Measurements from ENCODE around the gene AGAP3. TPM values are rescaled to one million over a fixed set of nuclear protein-coding genes. Genes with fewer than 3 reads are reported as not detected.

The AGAP3 gene
- polyA plus RNA-seq, 1 experiment = 52.1 TPM

- TF ChIP-seq, protein P1, sequence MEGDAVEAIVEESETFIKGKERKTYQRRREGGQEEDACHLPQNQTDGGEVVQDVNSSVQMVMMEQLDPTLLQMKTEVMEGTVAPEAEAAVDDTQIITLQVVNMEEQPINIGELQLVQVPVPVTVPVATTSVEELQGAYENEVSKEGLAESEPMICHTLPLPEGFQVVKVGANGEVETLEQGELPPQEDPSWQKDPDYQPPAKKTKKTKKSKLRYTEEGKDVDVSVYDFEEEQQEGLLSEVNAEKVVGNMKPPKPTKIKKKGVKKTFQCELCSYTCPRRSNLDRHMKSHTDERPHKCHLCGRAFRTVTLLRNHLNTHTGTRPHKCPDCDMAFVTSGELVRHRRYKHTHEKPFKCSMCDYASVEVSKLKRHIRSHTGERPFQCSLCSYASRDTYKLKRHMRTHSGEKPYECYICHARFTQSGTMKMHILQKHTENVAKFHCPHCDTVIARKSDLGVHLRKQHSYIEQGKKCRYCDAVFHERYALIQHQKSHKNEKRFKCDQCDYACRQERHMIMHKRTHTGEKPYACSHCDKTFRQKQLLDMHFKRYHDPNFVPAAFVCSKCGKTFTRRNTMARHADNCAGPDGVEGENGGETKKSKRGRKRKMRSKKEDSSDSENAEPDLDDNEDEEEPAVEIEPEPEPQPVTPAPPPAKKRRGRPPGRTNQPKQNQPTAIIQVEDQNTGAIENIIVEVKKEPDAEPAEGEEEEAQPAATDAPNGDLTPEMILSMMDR (IDR thresholded peaks at IDR 0.05; ENCODE audit: insufficient read depth, low read depth, low read length) = no peak
- peaks cover 41% of the 10 kb centered on the region for H3K36me3 ChIP-seq (ENCODE audit: control insufficient read depth, insufficient read depth, low read length)
- H3K4me3 ChIP-seq (ENCODE audit: low read depth, low read length) = no peak overlapping the region
- POLR2A ChIA-PET = no interaction called here
- H3K27me3 ChIP-seq (ENCODE audit: control insufficient read depth, insufficient read depth, low read length) = no peaks in the 10 kb centered on the region
- DNase-seq (ENCODE audit: low read depth) = no peak
- CTCF ChIA-PET = interaction anchor here (1.5 to 2.2 kb wide), 2 partner anchors 10 to 17 kb away, joined by 4 to 7 read pairs; no protein-coding TSS in a partner anchor
Measured at GRCh38 chr7:151140826-151141225, 54.6 kb downstream of the AGAP3 start.

DNA sequence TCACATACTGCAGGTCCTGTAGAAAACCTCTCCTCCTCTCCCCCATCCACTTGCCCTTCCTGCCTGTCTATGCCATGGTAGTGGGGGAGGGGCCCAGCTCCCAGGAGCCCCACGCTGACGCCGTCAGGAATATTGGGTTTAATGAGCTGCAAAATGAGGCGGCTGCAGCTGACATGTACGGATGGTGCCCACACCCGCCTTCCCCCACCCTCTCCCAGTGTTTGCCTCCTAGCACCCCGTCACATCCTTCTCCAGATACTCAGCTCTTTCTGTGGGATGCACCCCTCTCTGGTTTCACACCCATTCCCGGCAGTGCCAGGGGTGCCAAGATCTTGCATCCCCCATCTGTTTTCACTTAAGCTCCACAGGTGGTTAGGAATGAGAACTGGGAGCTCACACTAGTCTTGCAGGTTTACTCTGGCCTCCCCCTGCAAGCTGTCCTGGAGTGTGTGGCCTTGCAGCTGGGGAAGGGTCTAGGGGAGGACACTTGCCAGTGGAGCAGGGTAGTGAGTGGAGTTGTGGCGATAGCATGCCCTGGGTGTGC, 55.1 kb downstream of the AGAP3 start:
- no peaks in the 10 kb centered on the region for H3K27me3 ChIP-seq (ENCODE audit: control insufficient read depth, insufficient read depth, low read length)
- TF ChIP-seq, protein P1 (IDR thresholded peaks at IDR 0.05; ENCODE audit: insufficient read depth, low read depth, low read length) = no peak
- peaks cover 37% of the 10 kb centered on the region for H3K36me3 ChIP-seq (ENCODE audit: control insufficient read depth, insufficient read depth, low read length)
- ChIA-PET POLR2A (no interaction called here), CTCF (interaction anchor here (2.2 kb wide), 1 partner anchor 17 kb away, joined by 7 read pairs; no protein-coding TSS in a partner anchor)
- DNase-seq (ENCODE audit: low read depth) = no peak
- no peak overlapping the region for H3K4me3 ChIP-seq (ENCODE audit: low read depth, low read length)

GRCh38 chr7:151141855-151142685, 55.8 kb downstream of the AGAP3 start:
- Histone ChIP-seq H3K27me3 (ENCODE audit: control insufficient read depth, insufficient read depth, low read length) (no peaks in the 10 kb centered on the region), H3K36me3 (ENCODE audit: control insufficient read depth, insufficient read depth, low read length) (peaks cover 36% of the 10 kb centered on the region), H3K4me3 (ENCODE audit: low read depth, low read length) (no peak overlapping the region)
- no peak for DNase-seq (ENCODE audit: low read depth)
- TF ChIP-seq, protein P1 (IDR thresholded peaks at IDR 0.05; ENCODE audit: insufficient read depth, low read depth, low read length) = no peak
- CTCF ChIA-PET = interaction anchor here (0.6 to 2.2 kb wide), 3 partner anchors 17 to 18 kb away, joined by 3 to 7 read pairs (median 4); no protein-coding TSS in a partner anchor
- POLR2A ChIA-PET = no interaction called here

GRCh38 chr7:151142686-151143040, 56.4 kb downstream of the AGAP3 start:
- ChIA-PET CTCF (interaction anchor here (0.6 to 1.5 kb wide), 3 partner anchors 16 to 31 kb away, joined by 3 to 4 read pairs (median 3); no protein-coding TSS in a partner anchor), POLR2A (no interaction called here)
- Histone ChIP-seq H3K27me3 (ENCODE audit: control insufficient read depth, insufficient read depth, low read length) (no peaks in the 10 kb centered on the region), H3K36me3 (ENCODE audit: control insufficient read depth, insufficient read depth, low read length) (peaks cover 35% of the 10 kb centered on the region), H3K4me3 (ENCODE audit: low read depth, low read length) (no peak overlapping the region)
- TF ChIP-seq, protein P1 (IDR thresholded peaks at IDR 0.05; ENCODE audit: insufficient read depth, low read depth, low read length) = no peak
- no peak for DNase-seq (ENCODE audit: low read depth)

GRCh38 chr7:151143261-151144015, 57.2 kb downstream of the AGAP3 start:
- TF ChIP-seq, protein P1 (IDR thresholded peaks at IDR 0.05; ENCODE audit: insufficient read depth, low read depth, low read length) = no peak
- POLR2A ChIA-PET = no interaction called here
- Histone ChIP-seq H3K4me3 (ENCODE audit: low read depth, low read length) (no peak overlapping the region), H3K36me3 (ENCODE audit: control insufficient read depth, insufficient read depth, low read length) (peaks cover 31% of the 10 kb centered on the region), H3K27me3 (ENCODE audit: control insufficient read depth, insufficient read depth, low read length) (no peaks in the 10 kb centered on the region; the same call in 1 of the 2 replicates)
- no peak for DNase-seq (ENCODE audit: low read depth)
- CTCF ChIA-PET = interaction anchor here (0.8 to 1.5 kb wide), 3 partner anchors 19 to 30 kb away, joined by 3 to 4 read pairs (median 4); partner anchors contain the start of gene GBX1

All from BJ (cell line).